ENCODE data around the gene HPS6. TPM values are rescaled to one million over a fixed set of nuclear protein-coding genes. Genes with fewer than 3 reads are reported as not detected.
"Not testable (repeated sequence)": the region's sequence is repeated elsewhere in the genome, so short reads cannot be mapped to it uniquely, and the experiment has no call there.

Gene HPS6
- 24.1 and 24.8 TPM in 2 replicates for total RNA-seq

DNA sequence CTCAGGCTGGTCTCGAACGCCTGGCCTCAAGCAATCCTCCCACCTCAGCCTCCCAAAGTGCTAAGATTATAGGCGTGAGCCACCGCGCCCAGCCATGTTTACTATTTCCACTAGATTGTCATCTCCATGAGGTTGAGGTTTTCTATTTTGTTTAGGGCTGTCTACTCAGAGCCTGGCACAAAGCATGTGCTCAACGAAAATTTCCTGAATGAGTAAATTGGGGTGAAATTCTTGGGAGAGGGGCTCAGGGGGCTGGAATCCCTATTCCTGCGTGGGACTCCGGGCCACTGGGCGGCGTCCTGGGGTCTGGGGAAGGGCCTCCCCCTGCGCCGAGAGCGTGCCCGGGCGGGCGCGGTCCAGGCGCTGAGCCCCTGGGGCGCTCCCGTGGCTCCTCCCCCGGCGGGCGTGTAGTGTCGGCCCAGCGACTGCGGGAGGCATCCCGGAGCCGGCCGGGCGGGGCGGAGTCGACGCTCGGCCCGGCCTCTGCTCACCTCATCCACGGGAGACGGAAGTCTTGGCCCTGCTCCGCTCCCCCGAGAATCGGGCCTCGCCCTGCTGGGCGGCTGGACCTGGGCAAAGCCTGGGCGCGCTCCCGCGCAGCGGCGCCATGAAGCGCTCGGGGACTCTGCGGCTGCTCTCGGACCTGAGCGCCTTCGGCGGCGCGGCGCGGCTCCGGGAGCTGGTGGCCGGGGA is at the start of gene HPS6:
TSS of gene HPS6 (plus strand) at position 482 of the 693 bp plus-strand sequence. CDS start at position 608, 126 bp downstream.
- intact Hi-C loops (cut with micrococcal nuclease), result loop anchor here (1.0 to 10.0 kb wide), 11 partner anchors 9 to 649 kb away; partner anchors contain the start of genes ACTR1A, ARL3, ARMH3 and FBXL15

DNA sequence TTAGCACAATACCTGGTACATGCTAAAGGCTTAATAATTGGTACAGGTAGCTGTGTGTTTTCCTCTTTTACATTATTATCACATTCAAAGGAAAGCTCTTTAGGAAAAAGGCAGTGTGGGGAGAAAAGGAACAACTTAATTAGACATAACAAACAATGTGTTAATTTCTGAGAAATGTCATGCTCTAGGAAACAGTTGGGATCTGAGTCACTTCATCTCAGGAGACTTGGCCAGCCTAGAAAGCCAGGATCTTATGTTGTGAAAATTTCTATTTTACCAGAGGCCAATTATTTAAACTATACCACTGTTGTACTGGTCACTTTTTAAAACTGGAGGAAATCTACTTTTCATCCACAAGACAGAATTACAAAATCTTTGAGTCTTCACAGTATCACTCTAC is 48.7 kb upstream of the HPS6 start:
- intact Hi-C loops (cut with micrococcal nuclease), result no loop called here

DNA sequence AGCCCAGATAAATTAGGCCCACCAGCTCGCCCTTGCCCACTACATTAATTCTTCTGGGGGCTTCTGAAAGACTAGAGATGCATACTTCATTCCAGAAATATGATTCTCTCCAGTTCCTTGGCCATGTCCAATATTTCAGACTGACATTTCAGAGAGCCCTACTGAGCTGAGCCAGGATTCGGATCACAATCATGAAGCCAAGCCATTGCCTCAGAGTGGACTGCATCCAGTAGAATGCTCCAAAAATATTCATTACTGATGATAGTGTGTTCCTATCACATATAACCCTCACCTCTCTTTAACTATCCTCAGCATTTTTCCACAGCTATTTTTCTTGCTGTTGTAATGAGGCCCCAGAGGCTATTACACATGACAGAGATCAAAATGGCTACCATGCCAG is 47.9 kb upstream of the HPS6 start:
- intact Hi-C loops (cut with micrococcal nuclease), result no loop called here

DNA sequence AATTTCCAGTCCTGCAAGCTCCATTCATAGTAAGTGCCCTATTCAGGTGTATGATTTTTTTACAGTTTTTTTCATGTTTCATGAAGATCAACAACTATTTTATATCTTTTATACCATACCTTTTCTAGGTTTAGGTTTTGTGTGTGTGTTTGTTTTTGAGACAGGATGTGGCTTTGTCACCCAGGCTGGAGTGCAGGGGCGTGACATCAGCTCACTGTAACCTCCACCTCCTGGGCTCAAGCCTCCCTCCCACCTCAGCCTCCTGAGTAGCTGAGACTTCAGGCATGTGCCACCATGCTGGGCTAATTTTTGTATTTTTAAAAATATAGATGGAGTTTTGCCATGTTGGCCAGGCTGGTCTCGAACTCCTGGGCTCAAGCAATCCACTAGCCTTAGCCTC is 44.2 kb upstream of the HPS6 start:
- intact Hi-C loops (cut with micrococcal nuclease), result no loop called here

DNA sequence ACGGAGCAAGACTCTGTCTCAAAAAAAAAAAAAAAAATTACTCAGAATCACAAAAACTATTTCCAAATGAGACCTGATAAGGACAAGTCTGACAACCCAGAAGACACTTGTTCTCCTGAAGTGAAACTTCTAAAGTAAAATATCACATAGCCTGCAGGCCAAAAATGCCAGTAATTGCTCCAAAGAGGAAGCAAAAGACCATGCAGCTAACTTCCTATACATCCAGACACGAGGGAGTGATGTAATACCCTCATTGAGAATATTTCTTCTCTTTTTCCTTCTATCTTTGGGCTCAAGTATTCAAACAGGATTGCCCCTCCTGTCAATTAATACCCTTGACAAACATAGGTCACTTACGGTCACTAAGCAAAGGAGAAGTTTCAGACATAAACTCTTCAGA is 40.4 kb upstream of the HPS6 start:
- intact Hi-C loops (cut with micrococcal nuclease), result no loop called here

DNA sequence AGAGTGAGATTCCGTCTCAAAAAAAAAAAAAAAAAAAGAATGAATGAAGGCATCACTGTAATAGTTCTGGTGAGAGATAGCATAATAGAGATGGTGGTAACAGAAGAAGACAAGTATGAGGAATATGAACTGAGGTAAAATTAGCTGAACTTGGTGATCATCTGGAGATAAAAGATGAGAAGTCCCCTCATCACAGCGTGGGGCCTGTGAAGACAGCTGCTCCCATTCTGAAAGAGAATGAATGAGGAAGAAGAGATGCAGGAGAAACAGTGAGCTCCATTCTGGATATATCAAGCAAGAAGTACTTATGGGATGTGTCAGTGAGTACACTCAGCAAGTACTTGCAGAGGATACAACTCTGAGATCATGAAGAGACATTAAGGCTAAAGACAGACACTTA is 37.9 kb upstream of the HPS6 start:
- intact Hi-C loops (cut with micrococcal nuclease), result no loop called here

- intact Hi-C loops (cut with micrococcal nuclease), result no loop called here
Measured at GRCh38 chr10:102033787-102034186, 31.4 kb upstream of the HPS6 start.

GRCh38 chr10:102035807-102036206 is 29.3 kb upstream of the HPS6 start:
- intact Hi-C loops (cut with micrococcal nuclease), result not testable (repeated sequence)

DNA sequence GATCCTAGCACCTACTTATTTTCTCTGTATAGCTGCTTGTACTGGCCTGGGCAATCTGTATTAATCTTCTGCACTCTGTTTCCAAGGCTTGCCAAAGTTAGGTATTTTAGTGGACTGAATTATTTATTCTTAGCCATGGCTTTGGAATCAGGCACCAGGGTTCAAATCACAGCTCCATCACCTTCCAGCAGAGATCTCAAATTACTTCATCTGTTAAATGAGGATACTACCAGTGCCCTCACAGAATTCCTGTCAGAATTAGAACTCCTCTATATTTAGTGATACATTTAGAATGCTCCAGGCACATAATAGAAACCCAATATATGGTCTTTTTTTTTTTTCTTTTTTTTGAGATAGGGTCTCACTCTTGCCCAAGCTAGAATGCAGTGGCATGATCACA is 26.7 kb upstream of the HPS6 start:
- intact Hi-C loops (cut with micrococcal nuclease), result no loop called here

GRCh38 chr10:102040305-102041050 is 24.7 kb upstream of the HPS6 start:
- intact Hi-C loops (cut with micrococcal nuclease), result no loop called here

DNA sequence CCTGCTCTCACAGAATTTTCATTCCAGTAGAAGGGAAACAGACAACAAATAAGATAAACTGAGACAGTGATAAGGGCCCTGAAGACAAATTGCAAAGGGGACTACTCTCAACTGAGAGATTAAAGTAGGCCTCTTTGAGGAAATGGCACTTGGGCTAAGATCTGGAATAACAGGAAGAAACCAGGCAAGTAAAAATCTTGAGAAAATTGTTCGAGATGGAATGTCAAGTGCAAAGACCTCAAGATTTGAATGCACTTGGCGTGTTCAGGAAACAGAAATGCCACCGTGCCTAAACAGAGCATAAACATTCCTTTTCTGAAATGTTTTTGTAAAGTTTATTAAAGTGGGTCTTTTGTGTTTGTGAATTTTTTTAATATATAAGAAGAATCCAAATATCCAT is 19.9 kb upstream of the HPS6 start:
- intact Hi-C loops (cut with micrococcal nuclease), result no loop called here

DNA sequence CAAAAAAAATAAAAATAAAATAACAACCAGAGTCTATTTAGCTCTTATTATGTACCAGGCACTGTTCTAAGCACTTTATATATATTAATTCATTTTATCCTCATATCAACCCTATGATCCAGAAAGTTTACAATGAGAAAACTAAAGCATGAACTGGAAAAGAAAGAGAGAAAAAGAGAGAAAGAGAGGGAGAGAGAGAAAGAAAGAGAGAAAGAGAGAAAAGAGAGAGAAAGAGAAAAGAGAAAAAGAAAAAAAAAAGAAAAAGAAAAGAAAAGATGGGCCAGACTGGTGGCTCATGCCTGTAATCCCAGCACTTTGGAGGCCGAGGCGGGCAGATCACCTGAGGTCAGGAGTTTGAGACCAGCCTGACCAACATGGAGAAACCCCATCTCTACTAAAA is 19.1 kb upstream of the HPS6 start:
- intact Hi-C loops (cut with micrococcal nuclease), result no loop called here

DNA sequence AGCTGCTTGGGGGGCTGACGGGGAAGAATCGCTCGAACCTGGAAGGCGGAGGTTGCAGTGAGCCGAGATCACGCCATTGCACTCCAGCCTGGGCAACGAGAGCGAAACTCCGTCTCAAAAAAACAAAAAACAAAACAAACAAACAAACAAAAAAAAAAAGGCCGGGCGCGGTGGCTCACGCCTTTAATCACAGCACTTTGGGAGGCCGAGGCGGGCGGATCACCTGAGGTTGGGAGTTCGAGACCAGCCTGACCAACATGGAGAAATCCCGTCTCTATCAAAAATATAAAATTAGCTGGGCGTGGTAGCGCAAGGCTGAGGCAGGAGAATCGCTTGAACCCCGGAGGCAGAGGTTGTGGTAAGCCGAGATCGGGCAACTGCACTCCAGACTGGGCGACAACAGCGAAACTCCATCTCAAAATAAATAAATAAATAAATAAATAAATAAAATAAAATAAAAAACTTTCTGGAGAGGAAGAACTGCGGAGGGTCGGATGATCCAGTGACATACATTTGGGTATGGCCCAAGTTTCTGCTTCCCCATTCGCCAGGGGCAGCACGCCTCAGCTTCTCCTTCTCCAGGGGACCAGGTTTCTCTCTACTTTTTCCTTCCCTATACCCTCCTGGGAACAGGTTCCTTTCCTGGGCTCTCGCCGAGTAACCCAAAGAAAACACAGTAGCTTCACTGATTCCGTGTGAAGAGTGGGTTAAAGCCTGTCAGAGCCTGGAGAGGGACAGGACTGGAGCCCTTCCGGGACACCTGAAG is 10.1 kb upstream of the HPS6 start:
- intact Hi-C loops (cut with micrococcal nuclease), result loop anchor here (5.0 to 10.0 kb wide), 4 partner anchors 83 to 797 kb away; partner anchors contain the start of genes BORCS7, BTRC and FBXW4

DNA sequence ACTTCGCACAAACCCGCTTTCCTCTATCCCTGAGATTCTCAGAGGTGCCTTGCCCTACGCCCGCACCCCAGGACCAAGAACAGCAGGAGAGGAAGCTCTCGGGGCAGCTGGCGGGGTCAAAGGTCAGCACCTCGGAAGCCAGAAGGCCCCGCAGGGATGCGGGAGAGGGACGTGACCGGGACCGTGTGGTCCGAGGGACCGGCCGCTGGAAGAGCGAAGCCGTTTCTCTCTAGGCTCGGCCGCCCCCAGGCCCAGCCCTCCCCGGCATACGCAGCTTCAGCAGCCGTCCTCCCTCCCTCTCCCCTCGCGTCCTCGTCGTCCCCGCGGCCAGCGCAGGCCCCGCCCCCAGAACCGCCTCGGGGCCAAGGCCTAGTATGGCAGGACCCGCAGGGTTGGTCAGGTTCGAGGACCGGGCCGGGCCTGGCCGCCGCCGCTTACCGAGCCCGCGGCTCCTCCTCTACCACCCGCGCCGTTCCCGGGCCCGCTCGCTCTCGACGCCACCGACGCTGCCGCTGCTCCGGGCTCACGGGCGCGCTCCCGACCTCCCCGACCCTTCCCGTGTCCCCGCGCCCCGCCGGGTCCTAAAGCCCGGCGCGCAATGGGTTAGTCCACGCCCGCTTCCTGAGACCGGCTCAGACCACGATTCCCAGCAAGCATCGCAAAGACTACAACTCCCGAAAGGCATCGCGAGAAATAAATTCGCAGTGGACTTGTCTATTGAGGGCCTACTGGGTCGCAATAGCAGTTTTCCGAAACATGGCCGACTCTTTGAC is 9.3 kb upstream of the HPS6 start, which contains the start of gene ARMH3:
TSS of gene ARMH3 (minus strand) at position 527 of the 773 bp plus-strand sequence. CDS start 16,059 bp downstream, outside the sequence.
- intact Hi-C loops (cut with micrococcal nuclease), result loop anchor here (1.0 to 10.0 kb wide), 14 partner anchors 9 to 796 kb away; partner anchors contain the start of genes ACTR1A, BORCS7, BTRC and DPCD

- intact Hi-C loops (cut with micrococcal nuclease), result loop anchor here (5.0 to 10.0 kb wide), 5 partner anchors 88 to 792 kb away; partner anchors contain the start of genes BORCS7, BTRC, FBXL15 and FBXW4
Measured at GRCh38 chr10:102059987-102060386, 5.2 kb upstream of the HPS6 start.

DNA sequence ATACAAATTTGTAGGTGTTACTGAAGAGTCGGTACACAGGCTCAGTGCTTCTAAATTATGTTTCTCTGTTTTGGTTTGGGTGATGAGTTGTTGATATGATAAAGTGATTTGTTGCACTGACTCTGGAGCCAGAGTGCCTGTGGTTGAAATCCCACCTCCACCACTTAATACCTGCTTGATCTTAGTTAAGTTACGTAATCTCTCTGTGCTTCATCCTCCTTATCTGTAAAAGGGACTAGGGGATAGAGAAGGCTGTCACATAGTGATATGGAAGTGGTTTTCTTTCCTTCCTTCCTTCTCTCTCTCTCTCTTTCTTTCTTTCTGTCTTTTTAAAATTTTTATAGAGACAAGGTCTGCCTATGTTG is 664 bp upstream of the HPS6 start:
- intact Hi-C loops (cut with micrococcal nuclease), result loop anchor here (2.0 to 10.0 kb wide), 7 partner anchors 50 to 438 kb away; partner anchors contain the start of genes ACTR1A, FBXL15, NPM3 and OGA

GRCh38 chr10:102065561-102066398 is 631 bp downstream of the HPS6 start:
- intact Hi-C loops (cut with micrococcal nuclease), result loop anchor here (1.0 to 10.0 kb wide), 11 partner anchors 9 to 649 kb away; partner anchors contain the start of genes ACTR1A, ARL3, ARMH3 and FBXL15

DNA sequence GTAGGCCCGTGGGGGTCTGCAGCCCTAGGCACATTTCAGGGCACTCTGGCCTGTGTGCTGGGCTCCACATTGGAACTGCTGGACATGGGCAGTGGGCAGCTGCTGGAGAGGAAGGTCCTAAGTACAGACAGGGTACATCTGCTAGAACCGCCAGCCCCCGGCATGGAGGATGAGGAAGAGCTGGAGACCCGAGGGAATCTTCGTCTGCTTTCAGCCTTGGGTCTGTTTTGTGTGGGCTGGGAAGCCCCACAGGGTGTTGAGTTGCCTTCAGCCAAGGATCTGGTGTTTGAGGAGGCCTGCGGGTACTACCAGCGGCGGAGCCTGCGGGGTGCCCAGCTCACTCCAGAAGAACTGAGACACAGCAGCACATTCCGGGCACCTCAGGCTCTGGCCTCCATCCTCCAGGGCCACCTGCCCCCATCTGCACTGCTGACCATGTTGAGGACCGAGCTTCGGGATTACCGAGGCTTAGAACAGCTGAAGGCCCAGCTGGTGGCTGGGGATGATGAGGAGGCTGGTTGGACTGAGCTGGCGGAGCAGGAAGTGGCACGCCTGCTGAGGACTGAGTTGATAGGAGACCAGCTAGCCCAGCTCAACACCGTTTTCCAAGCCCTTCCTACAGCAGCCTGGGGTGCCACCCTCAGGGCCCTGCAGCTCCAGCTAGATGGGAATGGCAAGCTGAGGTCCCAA is 1.4 kb downstream of the HPS6 start:
- intact Hi-C loops (cut with micrococcal nuclease), result loop anchor here (10.0 kb wide), 1 partner anchor 358 kb away; the partner anchor contains the start of gene FBXL15

Data from T-helper 1 cell treated with Interleukin-12 subunit alpha and Interleukin-12 subunit beta and Interleukin-4 antibody, amounts not matched to agents 30 ng/mL and 1 ng/mL, for 36 hours (primary cell).